HG03108 (cell line): ENCODE measurements around the gene ZC3H7B.
"Not testable (repeated sequence)": the region's sequence is repeated elsewhere in the genome, so short reads cannot be mapped to it uniquely, and the experiment has no call there.

ENCODE experiments used
- ATAC-seq: cut with Tn5 transposase; IDR thresholded peaks from one replicate; pipeline ENCODE4 v1.9.1; 2021; ENCODE audit warnings: moderate library complexity; ENCODE audit not compliant: unreplicated experiment

Gene ZC3H7B

DNA sequence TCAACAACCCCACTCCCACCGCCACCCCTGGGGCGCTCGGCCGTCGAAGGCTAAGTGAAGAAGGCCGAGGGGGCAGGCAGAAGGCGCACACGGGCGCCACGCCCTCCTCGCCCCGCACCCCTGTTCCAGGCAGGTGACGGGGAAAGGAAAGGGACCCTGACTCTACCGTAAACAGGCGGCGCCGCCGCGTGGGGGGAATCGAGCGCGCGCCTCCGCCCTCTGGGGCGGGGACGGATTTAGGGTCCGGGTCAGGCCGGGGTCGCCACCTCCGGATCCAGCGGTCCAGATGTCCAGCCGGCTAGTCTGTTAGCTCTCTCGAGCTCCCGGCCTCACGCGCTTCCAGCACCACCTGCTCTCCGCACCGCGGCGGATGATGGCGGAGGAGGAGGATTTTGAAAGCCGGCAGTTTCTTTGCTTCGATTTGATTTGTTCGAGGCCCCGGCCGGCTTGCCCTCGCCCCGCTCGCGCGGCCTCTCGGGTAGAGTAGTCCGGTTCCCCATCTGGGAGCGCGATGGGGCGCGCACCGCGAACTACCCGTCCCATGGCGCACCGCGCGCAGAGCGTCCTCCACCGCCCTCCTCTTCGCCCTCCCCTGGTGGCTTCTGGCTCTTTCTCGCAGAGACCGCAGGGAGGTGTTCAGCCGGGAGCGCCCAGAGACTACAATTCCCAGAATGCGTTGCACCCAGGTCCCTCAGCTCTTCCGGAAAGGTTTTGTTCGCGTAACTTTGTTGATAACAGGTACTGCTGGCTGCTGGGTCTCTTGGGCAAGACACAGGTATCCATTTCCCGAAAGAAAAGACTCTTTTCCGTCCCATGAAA, 15.3 kb upstream of the ZC3H7B start, which contains the start of gene RANGAP1:
RANGAP1 (minus strand) TSS at position 368 of the 819 bp plus-strand sequence. CDS start 5,143 bp downstream, outside the sequence.
- ATAC-seq = peak; percentile 95

- peak; percentile 16 for ATAC-seq
Measured at GRCh38 chr22:41286639-41287091, 14.7 kb upstream of the ZC3H7B start.

DNA sequence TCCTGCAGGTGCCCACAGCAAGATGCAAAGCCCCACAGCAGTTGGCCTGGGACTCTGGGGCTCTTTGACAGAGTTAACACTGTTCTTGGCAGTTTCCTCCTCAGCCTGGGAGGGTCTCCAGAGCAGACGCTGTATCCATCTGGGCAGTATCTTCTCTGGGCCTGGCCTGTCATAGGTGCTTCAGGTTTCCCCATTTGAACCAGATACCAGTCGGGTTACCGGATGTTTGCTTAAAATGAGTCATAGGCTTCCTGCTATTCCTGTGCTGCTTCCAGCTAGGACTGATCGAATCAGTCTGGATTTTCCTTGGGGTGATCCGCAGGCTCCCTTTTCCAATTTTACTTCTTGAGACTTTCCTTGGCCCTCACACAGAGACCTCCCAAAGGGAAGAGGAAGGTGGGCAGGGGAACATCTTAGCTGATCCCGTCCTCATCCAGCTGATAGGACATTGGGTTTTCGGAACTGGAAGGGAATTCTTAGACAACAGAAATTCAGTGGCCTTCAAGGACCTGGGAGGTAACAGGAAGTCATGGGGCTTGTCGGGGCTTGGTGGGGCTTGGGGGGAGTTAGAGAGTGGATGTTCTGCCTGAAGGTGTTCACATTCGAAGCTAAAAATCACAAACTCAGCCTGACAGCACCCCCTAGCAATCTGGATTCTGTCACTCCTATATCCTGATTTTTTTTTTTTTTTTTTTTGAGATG, 12.9 kb upstream of the ZC3H7B start:
- no peak for ATAC-seq

DNA sequence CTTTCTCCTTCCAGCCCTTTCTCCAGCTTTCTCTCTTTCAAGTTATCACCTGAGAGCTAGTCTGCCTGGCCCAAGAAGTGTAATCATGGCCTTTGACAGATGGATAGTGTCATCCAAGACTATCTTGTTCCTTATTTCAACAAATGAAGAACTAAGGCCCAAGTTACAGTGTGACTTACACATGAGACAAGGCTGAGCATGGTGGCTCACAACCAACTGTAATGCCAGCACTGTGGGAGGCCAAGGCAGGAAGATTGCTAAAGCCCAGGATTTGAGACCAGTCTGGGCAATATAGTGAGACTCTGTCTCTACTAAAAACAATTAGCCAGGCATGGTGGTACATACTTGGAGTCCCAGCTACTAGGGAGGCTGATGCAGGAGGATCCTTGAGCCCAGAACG, 11.7 kb upstream of the ZC3H7B start:
- no peak for ATAC-seq

- no peak for ATAC-seq
Measured at GRCh38 chr22:41290262-41291221, 10.8 kb upstream of the ZC3H7B start.

- not testable (repeated sequence) for ATAC-seq
Measured at GRCh38 chr22:41294816-41295215, 6.5 kb upstream of the ZC3H7B start.

- no peak for ATAC-seq
Measured at GRCh38 chr22:41296826-41297667, 4.3 kb upstream of the ZC3H7B start.

GRCh38 chr22:41300661-41301060, 664 bp upstream of the ZC3H7B start:
- no peak for ATAC-seq

GRCh38 chr22:41302021-41302767, 869 bp downstream of the ZC3H7B start:
- no peak for ATAC-seq

DNA sequence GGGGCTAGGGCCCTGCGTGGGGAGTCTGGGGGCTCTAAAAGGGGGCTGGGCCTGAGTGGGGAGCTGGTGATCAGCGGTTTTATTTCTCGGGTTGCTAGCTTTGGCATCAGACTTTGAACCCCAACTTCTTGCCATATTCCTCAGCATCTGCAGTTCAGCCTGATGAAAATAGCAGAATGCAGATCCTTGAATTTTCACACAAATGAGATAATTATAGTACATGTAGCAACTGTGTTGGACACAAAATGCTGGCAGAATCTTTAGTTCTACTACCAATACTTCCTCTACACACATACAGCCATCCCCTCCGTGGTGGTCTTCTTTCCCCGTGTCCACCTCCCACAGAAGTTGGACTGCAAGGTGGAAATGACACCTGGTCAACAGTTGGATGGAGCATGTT, 1.5 kb downstream of the ZC3H7B start:
- ATAC-seq = no peak

GRCh38 chr22:41305646-41306045, 4.3 kb downstream of the ZC3H7B start:
- ATAC-seq = no peak

DNA sequence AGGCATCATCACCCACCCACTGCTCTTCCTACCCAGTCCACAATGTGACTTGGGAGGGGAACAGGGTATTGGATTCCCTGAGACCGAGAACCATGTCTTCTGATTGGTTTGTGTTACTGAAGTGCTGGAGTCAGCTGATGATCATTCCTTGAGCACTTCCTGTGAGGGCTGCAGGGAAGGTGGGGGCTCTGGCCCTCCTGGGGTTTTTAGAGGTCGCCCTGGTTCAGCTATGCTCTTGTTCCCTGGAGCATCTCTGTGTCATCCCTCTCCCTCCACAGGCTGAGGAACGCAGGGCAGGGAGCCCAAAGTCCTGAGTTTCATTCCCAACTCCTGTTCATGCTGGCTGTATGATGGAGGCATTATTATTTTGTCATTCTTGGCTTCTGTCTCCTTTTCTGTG, 6.7 kb downstream of the ZC3H7B start:
- no peak for ATAC-seq

- no peak for ATAC-seq
Measured at GRCh38 chr22:41308544-41308947, 7.2 kb downstream of the ZC3H7B start.

DNA sequence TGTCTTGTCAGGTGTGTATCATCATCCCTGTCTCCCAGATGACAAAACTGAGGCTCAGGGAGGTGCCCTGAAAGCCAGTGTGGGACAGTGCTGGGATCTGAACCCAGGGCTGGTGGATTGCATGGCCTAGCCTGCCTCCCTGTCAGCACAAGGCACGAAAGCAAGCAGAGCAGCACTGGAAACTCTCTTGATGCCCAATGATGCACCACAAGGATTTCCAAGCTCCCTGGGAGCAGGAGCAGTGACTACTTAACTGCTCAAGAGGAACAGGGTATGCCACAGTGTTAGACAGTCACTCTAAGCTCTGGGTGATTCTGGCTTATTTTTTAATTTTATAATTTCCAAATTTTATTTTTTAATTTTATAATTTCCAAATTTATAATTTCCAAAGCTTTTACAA, 9.0 kb downstream of the ZC3H7B start:
- ATAC-seq = no peak

DNA sequence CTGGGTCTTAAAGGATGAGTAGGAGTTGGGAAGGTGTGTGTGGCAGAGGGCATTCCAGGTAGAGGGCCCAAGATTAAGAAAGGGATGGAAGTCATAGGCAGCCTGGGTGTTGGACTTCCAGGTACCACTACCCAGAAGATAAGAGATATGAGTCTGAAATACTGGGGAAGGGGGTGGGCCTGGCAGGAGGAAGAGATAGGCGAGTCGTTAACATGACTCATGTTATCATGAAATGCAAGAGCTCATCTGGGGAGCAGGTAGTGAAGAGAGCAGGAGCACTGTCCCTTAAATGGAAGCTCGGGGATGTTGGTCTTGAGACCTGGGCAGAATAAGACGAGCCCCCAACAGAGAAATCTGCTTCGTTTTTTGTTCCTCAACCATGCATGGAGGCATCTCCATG, 10.2 kb downstream of the ZC3H7B start:
- ATAC-seq = no peak

- ATAC-seq = no peak
Measured at GRCh38 chr22:41314821-41315220, 13.5 kb downstream of the ZC3H7B start.

- no peak for ATAC-seq
Measured at GRCh38 chr22:41315586-41315985, 14.3 kb downstream of the ZC3H7B start.

GRCh38 chr22:41320416-41321240, 19.3 kb downstream of the ZC3H7B start:
- no peak for ATAC-seq
